HG02970 (cell line): ENCODE measurements around the gene GALT.

ENCODE experiments used
- ATAC-seq: cut with Tn5 transposase; IDR thresholded peaks from one replicate; pipeline ENCODE4 v1.9.1; 2021; ENCODE audit warnings: mild to moderate bottlenecking, moderate library complexity, moderate number of reproducible peaks; ENCODE audit not compliant: unreplicated experiment, low FRiP score

GALT gene

DNA sequence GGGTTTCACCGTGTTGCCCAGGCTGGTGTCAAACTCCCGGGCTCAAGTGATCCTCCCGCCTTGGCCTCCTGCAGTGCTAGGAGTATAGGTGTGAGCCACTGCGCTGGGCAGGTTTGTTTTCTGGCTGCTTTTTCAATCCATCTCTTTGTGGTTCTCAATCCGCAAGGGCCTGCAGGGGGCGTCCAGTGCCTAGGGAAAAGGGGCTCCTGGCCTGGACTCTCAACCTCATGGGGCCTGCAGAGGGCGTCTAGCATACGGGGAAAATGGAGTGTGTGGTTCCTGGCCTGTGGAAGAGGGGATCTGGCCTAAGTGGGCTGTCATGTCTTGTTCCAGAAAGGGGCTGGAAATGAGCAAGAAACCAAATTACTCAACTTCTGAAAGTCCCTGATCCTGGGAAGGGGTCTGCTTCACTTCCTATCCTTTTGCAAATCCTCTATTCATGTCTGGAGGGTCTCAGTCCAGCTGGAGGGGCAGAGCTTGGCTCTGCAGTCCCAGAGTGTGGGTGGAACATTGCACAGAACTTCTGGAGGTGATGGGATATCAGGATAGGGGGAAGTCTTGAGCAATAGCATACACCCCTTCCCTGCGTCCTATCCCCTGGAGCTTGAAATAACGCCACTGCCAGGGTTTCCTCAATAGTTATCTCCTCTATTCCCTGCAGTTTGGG lies 28.7 kb downstream of the GALT start:
- no peak for ATAC-seq

DNA sequence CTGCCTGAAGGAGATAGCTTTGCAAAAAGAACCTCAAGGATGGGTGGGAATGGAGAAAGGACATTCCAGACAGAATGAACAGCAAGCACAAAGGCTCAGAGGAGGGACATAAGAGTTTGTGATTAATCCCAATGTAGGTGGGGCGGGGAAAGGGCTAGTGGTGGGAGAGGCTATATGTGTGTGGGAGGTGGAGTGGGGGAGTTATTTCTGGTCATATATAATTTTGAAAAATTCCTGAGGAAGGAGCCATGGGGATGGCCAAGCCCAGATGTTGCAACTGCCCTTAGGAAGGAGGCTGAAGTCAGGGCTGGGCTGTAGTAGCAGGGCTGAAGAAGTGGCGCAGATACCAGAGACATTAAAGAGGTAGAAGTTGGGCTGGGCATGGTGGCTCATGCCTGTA lies 29.4 kb downstream of the GALT start:
- no peak for ATAC-seq

DNA sequence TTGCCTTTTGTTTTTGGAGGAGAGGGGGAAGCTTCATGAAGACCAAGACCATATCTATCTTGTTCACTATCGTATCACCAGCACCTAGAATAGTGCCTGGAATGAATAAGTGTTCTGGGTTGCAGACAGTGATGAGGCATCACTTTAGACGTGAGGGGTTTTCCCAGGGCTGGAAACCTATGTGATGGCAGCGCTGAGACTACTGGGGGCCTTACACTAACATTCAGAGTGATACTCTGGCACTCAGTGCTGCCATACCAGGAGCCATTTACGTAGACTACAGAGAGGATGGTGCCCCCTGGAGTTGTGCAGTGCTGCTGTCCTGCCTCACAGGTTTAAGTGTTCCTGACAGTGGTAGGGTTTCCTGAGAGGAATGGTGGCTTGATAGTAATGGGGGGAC lies 37.7 kb downstream of the GALT start:
- no peak for ATAC-seq

DNA sequence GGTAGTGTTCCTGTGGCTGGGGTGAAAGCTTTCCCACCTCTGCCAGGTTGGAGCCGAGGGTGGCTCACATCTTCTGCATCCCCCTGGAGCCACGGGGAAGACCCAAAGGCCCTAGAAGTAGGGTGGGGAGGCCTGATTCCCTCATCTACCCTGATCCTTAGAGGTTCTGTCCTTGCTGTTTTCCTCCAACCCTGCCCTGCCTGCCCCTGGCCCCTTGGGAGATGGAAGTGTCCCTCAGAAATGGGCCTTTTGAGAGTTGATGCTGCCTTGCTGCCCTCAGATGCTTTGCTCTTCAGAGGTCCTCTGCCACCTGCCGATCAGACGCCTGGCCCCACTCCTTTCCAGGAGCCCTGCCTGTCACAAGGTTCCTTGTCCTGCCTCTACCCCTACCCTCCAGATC lies 38.3 kb downstream of the GALT start:
- ATAC-seq, result no peak

DNA sequence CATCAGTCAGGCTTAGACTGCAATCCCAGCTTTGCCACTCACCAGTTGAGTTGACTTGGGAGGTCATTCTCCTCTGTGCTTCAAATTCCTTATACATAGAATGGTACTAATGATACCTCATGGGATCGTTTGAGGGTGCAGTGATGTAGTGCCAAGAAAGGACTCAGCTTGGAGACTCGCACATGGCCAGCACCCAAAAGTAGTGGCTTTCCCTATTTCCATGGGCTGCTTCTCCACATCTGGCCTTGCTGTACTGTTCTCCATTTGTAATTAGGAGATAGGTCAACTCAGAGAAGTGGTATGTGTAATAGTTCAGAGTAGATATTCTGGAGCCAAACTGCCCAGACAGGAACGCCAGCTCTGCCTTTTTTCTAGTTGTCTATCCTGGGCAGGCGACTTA lies 39.1 kb downstream of the GALT start:
- ATAC-seq, result no peak

DNA sequence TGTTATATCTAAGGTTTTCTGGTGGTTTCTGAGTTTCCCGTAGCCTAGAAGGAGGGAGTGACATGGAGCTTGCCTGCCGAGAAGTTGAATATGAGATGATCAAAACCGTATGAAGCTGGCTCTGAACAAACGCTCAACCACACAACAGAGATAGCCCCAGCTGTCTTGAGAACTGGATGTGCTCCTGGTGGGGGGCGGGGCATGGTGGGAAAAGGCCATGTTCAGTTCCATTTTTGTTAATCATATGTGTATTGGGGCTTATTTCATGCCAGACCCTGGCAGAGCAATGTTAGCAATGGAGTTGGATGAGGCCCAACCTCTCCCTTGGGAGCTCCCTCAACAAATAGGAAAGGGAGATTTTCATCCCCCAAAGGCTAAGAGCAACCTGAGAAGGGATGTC lies 39.8 kb downstream of the GALT start:
- ATAC-seq, result no peak

DNA sequence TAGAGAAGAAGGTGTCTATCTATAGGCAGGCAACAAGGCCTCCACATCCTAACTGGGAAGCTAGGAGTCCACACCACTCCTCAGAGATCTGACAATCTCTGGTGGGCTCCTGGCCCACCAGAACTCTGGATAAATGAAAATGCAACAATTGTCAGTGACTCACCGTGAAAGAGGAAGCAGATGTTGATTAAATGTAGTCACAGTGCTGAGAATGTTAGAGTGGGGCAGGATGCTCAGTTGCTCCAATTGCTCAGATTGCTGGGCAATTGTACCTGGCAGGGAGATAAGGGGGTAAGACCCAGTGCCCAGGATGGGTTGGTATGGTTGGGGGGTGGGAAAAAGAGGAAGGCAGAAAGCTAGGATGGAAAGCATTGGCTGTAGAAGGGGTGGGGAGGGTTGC lies 40.3 kb downstream of the GALT start:
- ATAC-seq, result no peak

DNA sequence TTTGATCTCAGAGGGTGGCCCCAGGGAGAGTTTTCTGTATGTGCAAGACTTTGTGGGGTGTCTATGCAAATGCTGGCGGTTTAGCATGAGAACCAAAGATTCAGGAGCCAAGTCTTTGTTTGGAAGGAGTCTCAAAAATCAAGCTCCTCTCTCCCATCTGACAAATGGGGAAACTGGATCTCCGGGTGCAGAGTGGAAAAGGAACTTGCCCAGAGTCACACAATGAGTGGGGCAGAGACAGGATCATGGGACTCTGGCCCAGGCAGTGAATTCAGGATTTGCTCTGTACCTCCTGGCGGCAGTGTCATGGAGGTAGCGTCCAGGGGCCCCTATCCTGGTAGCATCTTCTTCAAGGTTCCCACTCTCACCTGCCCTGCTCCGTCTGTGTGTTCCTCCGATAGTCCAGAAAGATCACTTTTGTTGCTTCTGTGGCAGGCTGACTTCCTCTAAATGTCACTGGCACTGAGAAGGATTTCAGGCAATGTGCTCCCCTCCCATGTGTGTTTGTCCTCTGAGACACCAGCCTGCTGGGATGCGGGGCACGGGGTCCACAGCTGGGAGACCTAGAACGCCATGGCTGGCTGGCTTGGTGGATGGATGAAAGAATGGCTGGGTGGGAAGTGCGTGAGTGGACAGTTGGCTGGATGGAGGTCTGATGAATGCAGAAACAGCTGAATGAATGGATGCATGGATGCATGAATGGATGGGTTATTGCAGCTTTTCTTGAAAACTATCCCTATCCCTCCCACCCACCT lies 41.0 kb downstream of the GALT start:
- no peak for ATAC-seq

DNA sequence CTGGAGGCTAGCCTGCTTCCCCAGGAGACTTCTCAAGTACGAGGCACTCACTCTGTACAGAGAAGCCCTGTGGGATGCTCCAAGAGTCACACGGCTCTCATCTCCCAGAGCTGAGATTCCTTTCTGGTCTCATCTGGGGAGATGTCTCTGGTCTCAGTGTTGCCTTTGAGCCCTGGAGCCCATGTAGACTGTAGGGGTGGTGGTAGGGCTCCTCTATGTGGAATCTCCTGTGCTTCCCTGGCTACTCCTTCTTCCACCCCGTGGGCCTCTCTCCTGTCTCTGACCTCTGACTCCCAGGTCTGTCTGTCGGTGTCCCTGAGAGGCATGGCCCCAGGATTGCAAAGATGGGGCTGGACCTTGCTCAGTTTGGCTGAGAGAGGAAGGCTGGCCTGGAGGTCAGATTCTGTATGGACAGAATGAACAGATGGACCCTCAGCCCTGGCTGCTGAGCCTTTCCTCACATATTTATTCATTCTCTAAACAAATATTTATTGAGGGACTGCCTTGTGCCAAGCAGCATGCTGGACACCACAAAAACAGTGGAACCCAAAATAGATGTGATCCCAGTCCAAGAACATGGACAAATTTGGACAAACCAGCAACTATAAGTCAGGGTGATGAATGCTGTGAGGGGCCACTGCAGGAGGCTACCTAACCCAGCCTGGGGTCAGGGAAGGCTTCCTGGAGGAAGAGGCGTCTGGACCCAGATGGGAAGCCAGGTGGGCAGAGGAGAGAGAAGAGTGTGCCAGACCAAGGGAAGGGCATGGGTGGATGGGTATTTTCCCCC lies 42.0 kb downstream of the GALT start:
- no peak for ATAC-seq

DNA sequence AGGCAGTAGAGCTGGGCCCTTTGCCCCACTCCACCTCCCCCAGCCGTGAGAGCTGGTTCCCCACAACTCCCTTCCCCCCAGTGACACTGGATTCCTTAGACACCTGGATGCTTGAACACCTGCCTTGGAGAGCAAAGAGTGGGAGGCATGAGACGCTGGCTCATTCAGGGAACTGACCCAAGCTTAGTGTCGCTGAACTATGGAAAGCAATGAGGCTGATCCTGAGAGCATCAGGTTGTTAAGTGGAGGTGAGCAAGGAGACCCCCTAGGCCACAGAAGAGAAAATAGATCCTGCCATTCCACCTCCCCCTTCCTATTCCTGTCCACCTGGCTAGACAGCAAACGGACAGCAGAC lies 42.6 kb downstream of the GALT start:
- no peak for ATAC-seq

DNA sequence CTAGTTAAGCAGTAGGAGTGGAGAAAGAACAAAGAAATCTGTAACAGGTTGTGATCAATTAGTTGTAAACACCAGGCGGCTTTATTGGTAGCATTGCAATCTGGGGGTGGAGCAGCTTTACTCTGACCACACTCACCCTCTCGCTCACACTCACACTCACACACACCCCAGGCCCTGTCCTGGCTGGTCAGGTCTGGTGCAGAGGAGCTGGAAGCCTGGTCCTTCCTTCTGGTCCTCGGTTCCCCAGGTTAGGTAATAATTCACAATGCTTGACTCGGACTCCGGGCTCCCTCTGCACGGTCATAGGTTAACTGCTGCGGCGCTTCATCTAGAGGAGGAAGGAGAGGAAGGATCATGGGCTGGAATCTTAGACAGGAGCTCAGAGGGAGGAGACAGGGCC lies 43.0 kb downstream of the GALT start:
- ATAC-seq, result no peak

DNA sequence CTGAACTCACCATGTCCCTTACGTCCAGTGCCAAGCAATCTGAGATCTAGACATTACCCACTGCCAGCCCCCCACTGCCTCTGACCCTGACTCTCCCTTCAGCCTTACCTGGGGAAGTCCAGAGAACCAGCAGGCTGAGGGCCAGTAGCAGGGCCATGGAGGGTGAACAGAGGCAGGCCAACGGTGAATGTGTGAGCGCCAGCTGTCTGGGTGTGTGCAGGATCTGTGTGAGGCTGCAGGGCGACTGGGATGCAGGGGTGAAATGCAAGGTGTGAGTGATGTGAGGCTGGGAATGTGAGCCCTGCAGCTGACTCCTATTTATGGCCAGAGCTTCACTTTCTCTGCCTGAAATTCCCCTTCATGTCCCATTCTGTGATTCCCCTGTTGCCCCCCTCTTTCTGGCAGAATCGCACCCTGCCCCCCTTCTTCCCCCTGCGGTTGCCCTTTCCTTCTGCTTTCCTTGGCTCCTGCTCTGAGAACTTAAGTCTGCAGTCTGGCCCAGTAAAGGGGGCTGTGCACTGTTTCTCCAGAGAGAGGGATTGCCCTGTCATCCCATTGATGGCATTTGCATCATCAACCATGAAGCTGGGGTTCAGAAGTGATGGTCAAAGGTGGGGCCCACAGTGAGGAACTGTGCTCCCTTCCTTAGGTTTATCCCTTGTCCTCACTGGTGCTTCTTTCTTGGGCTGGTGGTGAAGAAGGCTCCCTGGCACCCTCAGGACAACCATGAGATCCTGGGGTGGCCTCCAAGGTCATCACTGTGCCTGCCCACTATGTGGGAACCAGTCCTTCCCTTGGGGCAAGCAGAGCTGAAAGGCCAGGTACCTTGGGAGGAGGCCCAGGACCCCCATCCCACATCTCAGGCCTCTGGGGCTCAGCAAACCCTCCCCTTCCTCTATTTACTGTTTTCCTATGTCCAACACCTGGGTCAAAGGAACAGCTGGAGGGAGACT lies 44.8 kb downstream of the GALT start, which contains the start of gene CCL19:
Gene CCL19 (minus strand): TSS at position 294 of the 953 bp plus-strand sequence. CDS start 137 bp downstream, at position 157.
- ATAC-seq, result no peak

DNA sequence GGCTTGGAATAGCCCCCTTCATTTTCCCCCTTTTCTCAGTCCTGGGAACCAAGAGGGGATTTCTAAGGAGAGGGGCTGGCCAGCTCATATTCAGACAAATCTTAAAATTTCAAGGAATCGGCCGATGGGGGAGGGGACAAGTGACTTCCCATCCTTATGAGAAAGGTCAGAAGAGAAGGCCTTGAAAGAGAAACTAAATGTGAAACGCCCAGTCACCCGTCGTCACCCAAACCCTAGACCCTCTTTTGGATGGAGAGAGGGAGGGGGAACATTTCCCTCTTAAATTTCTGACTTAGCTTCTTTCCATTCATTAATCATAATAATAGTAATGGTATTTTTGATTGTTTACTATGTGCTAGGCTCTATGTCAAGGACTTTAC lies 45.5 kb downstream of the GALT start:
- ATAC-seq, result no peak

DNA sequence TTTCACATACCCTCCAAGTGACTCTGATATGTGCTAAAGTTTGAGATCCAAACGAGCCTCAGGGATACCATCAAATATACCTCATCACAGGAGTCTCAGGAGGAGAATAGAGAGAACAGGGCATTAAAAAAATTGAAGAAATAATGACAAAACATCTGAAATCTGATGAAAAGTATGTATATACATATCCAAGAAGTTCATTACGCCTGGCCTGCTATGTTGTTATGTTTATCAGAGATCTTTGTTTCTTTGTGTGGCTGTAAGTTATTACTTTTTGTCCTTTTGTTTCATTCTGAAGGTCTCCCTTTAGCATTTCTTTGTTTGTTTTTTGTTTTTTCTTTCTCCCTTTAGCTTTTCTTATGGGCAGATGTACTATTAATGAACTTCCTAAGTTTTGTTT lies 47.1 kb downstream of the GALT start:
- no peak for ATAC-seq

DNA sequence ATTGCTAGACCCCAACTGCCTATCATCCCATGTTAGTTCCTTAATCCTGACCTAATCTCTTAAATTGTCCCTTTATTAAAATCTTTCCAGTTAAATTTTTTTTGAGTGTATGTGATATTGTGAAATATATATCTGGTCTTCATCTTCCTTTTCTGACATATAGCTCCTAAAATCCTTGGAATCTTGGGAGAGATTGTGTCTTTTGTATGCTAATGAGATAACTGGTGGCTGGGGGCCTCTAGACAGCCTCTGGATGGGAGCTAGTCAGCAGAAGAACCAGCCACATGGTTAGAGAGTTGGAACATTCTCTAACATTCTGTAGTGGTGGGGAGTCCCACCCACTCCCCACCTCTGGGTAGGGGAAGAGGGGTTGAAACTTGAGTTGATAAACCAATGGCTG lies 48.3 kb downstream of the GALT start:
- no peak for ATAC-seq
